RPMI7951 (cell line): Measurements from ENCODE around the gene CADM3. TPM values are rescaled to one million over a fixed set of nuclear protein-coding genes. Genes with fewer than 3 reads are reported as not detected.

Experiments used
- DNase-seq: peaks from one replicate; pipeline ENCODE4 v3.0.0-alpha.2; 2012; ENCODE audit warnings: low read depth
- total RNA-seq: library from RNA; depleted of rRNA; stranded (reverse); fragments of >200 nt; shearing (Covaris generic); gene quantifications from 2 replicates; pipeline ENCODE4 v1.2.3, GENCODE V29; 2014

Gene CADM3
- total RNA-seq, 1 experiment from 2014 or later, result 0.96 TPM

DNA sequence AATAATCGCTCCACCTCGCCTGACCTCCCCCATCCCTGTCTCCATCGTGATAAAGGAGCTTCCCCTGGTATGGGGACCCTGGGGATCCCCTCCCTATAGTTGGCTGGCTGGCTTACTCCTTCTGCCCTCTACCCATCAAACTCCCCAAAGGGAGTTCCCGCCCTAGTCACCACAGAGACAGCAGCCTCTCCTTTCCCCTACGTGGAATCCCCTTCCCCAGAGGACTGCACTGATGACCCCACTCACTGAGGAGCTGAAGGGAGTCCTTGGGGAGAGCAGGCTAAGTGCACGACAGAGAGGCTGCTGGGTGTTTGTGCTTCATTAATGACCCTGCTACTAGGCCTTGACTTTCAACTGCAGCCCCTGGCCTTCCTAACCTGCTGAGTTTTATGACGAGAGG lies 1.9 kb downstream of the CADM3 start:
- DNase-seq, result no peak

DNA sequence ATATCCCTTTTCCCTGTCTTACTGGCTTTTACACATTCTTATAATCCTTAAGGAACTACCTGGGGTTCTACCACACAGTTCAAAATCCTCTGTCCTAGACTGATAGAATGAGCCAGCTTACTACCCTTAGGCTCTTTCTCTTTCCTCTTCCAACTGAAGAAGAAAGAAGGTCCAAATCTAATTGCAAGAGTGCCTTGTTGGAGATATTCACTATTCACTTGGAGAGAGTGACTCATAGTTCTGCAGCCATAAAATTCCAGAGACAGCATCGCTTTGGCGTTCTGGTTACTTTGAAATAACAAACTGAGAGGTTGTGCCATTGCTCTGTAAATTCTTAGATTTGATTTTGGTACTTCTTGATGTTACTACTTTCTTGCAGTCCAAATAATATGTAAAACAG lies 4.2 kb downstream of the CADM3 start:
- DNase-seq, result peak; percentile 26

DNA sequence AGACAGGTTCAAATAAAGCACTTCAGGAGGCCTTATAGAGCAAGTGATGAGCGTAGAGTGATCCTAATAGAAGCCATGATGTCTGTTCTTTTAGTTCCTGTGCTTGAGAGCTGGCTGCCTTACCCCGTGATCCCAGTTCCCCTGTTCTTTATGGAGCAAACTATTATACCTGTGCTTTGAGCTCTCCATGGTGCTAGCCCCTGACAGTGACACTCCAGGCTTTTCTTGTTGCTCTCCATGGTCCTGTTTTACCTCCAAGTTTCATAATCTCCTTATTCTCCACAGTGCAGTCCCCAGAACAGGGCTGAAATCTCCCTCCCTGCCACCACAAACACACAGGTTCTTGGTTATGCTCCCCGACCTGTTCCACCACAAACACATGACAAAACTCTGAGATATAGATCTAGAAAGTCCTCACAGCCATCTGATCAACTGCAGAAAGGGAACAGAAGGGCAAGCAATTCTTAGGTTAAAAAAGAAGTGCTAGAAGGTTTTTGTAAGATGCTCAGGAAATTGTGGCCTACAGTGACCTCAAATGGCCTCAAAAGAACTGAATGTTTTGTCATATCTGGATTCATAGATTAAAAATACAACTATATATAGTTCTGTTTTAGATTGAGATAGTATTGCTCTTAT lies 6.0 kb downstream of the CADM3 start:
- DNase-seq, result peak; percentile 71

DNA sequence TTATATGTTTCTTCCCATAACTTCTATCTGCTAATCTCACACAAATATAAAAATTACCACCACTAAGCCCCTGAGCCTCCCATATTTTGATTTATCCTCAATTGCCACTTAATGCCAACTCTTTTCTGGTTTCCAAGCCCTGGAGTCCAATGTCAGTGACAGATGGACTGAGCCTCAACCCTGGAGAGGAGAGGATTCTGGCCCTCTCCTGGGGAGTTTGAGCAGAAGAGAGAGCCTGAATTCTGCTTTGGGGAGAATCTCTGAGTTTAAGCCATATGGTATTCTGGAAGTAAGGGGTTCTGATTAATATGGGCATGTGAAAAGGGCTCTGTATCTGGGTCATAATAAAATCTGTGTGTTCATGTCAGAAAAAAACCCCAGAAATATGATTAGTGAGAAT lies 8.5 kb downstream of the CADM3 start:
- DNase-seq, result no peak

DNA sequence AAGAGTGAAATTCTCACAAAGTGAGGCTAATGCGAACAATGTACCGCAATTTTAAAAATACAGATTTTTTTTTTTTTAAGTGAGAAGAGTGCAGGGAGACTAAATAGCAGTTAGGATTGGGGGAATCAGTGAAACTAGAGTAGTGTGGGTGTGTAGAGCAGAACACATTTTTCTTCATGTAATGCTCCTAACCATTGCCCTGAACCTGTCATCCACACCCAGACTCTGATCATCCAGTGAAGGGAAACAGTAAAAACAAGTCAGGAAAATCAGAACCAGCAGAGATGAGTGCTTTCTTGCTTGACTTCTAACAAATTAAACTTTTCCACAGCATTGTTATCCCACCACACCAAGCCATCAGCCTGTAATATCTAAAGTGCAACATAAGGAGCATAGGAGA lies 9.1 kb downstream of the CADM3 start:
- DNase-seq, result no peak

DNA sequence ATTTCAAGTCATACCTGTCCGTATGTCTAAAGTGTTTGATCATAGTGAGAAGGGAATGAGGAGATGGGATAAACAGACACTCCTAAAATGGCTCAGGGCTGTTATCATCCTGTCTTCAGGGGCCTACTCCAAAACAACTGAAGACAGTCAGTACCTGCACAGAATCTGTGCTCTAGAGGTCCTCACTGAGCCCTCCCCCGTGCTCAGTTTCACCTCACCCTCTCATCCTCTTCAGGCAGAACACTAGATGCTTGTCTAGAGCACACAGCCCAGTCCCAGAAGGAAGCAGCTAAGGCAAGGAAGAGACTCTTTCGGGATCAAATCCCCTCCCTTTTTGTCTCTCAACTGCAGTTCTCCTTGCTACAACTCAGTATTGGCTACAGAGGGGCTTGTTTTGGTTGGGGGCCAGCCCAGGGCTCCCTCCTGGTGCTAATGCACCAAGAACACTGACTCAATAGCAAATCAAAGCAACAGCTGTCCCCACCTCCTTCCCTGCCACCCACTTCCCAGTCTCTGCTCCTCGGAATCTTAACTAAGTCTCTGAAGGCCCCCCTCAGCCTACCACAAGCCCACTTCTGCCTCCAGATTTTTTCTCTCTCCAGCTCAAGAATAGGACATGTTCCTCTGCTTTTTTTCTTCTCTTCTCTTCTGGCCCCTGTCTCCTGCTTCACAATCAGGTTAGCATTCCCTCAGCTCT lies 10.1 kb downstream of the CADM3 start:
- no peak for DNase-seq

DNA sequence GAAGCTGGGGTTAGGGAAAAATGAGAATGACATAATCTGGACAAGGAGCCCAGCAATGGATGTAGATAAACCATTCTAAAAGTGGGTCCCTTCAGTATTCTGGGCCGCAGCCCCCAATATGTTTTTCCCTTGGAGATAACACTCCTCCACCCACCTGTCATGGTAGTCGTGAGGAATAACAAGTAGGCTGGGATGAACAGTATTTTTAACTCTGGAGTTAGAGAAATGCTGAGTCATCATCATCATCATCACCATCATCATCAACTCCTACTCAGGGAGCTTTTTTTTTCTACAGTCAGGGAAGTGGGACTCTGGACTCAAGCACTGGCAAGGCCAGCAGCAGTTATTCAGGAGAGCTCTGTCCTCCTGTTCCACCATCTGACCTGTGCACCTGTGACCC lies 12.8 kb downstream of the CADM3 start:
- no peak for DNase-seq

DNA sequence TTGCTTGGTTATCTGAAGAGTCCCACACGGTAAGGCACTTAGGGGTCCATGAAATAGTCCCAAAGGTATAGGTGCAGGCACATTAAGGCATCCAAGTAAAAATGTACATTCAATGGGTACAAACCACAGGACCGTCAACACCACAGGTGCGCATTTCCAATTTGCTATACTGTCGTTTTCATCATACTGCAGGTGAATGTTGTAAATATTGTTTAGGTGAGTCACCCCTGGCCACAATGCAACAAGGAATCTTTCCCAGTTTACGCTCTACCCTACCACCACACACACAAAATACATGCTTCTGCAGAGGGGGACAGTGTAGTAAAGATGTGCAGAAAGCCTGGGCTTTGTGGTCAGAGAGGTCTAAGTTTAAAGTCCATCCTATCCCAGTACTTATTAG lies 13.7 kb downstream of the CADM3 start:
- DNase-seq, result no peak

DNA sequence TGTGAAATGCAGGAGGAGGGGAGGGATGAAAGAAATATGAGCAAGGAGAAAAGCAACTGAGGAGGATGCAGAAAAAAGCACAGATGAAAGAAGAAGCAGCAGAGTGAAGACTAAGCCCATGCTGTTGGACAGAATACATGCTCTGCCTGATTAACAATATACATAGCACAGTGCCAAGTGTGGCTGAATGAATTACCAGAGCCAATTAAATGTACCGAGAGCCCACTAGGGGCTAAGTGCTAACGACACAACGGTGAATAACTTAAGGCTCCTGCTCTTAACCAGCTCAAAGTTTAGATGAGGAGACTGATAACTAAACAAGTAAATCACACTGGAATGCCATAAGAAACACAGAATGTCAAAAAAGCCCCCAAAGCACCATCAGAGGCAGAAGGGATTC lies 15.6 kb downstream of the CADM3 start:
- DNase-seq, result no peak

DNA sequence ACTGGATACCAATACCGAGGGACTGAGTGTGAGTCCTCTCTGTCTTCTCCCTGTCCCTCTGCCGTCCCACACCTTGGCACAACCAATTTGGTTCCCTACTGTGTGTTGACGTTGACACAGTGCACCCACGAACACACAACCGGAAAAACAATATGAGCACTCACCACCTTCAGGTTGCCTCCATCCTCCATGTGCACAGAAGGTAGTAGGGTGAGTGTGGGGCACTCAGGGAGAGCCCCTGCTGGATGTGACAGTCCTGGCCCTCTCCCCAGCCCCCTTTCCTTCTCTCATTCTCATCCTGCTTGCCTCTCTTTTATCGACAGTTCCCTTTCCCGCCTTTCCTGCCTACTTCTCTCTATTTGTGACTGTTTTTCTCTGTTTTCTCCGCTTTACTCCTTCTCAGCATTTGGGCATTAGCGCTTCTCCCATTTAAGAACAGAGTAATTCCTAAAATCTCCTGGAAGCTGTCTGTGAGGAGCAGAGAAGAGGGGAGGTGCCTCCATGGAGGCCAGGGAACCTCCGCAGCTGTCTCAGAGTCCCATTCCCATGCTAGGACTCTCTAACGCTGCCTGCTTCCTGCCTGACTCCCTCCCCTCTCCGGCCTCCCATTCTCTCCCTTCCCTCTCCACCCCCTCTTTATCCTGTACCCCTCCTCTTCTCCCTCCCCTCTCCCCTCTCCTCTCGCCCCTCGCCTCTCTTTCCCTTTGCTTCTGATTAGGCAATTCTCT lies 16.4 kb downstream of the CADM3 start:
- DNase-seq, result no peak

DNA sequence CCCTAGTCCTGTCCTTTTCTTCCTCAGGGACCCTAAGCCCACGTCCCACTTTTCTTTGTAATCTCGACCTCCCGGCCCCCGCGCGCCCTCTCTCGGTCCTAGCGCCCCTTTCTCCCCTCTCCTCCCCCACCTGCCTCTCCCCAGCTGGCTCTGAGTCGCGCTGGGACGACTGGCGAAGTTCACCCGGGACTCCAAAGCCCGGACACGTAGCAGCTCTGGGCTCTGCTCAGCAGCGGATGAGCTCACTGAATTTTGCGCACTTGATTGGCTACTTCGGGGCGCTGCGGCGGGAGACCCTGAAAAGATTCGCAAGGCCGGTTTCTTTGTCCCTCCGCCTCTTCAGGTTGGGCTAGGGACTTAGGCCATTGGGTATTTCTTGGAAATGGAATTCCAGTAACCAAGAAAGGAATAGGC lies 17.0 kb downstream of the CADM3 start:
- DNase-seq, result peak; percentile 48

DNA sequence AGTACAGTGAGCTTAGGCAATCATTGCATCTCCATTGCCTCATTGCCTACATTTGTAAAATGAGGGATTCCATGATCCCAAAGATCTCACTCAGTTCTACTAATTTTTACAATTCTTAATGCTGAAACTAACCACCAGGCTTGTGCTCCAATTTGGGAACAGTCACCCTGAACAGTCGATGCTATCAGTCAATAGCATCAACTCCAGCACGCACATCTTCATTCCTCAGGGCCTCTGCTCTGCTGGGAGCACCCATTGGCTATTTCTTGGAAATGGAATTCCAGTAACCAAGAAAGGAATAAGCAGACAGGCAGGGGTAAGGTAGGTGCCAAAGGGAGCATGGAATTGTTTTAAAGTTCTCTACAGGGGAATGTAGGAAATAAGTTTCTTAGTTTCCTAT lies 19.0 kb downstream of the CADM3 start:
- no peak for DNase-seq

DNA sequence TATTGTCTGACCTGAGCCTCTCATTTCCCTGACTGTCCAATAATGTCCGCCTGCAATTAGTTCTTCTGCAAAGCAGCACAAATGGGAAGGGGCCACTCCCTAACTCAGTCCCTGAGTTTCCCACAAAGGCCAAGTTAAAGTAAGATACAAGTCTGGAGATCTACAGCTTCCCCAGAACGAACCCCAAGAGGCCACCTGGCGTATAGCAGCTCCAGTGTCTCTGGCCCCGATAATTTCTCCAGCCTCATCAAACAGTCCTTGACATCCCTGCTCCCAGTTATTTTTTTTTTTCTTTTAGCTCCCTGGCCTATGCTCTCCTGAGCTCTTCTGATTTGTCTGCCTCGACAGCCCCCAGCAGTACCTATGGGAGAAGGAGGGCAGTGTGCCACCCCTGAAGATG lies 25.1 kb downstream of the CADM3 start:
- no peak for DNase-seq

DNA sequence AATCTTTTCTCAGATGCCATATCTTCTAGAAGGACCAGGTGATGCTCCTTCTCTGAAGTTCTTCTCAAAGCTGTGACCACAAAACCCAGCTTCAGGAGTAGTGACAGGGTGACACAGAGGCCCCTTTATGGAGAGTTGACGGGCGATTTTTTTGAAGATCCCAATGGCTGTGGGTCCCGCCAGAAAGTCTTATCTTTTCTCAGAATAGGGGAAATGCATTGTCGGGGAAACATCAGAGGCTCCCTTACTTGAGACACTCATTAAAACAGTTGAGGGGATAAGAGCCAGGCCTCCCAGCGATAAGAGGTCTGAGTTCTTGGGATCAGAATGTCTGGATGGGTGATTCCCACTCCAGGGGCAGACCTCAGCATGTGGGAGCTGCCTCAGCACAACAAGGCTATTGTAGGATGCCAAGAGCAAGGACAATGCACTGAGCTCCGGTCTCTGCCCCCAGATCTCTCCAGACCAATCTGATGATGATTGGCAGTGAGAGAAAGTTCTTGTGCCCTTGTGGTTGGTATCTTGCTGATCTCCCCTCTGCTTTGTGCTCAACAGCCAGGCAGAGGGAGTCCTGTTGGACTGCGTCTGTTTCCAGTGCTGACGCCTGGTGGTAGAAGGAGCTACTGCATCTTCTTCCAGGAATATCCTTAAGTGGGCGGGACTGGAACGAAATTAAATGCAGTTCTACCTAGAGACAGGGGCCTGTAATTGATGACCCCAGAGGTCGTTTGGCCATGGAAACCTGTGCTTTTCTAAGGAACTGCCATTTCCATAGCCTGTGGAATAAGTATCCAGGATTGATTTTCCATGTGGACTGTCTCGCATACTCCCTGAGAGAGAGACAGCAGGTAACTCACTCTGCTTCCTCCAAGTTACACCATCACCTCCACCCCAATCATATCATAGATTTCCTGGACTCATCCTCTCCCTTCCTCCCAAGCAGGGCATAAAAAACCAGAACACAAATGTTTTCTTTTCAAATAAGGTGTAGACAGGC lies 26.4 kb downstream of the CADM3 start:
- peak; percentile 64 for DNase-seq

DNA sequence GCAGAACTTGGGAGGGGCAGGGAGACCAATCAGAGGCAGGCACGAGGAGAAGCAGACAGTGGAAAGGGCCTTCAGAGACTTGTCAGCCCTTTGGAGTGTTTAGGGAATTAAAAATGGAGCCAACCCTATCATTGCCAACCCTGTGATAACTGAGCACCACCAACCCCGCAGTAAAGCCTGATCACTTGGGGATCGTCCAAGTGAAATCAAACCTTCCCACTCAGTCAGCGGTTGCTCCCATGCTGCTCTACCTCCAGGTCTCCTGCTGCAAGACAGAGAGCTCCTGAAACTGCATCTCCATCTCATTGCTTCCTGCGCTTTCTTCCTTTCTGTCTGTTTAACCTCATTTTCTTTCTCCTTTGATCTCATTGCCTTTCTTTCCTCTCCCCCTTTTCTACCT lies 28.5 kb downstream of the CADM3 start:
- no peak for DNase-seq

DNA sequence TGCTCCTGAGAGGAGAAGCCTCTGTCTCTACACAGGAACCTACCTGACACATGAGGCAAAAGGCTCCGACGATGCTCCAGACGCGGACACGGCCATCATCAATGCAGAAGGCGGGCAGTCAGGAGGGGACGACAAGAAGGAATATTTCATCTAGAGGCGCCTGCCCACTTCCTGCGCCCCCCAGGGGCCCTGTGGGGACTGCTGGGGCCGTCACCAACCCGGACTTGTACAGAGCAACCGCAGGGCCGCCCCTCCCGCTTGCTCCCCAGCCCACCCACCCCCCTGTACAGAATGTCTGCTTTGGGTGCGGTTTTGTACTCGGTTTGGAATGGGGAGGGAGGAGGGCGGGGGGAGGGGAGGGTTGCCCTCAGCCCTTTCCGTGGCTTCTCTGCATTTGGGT lies 29.4 kb downstream of the CADM3 start:
- no peak for DNase-seq

DNA sequence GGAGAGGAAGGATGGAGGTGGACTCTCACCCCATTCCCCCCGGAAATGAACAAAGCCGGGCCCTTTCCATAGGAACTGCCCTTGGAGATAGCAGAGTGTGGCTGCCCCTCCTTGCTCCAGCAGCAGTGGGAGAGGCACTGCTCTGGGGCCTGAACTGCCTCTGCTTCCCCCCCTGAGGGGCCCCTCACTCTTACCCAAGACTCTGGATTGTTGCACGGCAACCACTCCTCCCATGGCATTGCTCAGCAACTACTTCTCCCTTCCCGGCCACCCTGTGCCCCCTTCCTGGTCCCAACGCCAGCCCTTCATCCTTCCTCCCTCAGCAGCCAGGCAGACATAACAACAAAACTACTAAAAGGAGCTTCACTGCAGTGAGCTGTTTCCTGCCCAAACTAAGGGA lies 30.2 kb downstream of the CADM3 start:
- no peak for DNase-seq

DNA sequence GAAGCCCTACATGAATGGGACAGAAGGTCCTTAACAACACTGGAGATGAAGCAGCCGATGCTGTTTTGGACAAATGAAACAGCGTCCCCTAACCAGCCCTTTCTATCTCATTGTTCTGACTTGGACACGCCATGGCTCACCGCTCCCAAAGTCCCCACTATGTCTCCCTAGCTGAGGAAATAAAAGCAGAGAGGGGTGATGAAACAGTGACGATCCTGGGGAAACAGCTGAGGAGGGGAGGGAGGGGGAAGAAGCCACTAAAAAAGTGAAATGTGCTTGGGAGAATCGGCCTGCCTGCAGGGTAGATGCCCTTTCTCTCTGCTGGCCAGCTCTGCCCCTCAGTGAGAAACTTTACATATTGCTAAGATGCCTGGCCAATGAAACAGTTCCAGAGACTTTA lies 32.2 kb downstream of the CADM3 start:
- DNase-seq, result no peak

DNA sequence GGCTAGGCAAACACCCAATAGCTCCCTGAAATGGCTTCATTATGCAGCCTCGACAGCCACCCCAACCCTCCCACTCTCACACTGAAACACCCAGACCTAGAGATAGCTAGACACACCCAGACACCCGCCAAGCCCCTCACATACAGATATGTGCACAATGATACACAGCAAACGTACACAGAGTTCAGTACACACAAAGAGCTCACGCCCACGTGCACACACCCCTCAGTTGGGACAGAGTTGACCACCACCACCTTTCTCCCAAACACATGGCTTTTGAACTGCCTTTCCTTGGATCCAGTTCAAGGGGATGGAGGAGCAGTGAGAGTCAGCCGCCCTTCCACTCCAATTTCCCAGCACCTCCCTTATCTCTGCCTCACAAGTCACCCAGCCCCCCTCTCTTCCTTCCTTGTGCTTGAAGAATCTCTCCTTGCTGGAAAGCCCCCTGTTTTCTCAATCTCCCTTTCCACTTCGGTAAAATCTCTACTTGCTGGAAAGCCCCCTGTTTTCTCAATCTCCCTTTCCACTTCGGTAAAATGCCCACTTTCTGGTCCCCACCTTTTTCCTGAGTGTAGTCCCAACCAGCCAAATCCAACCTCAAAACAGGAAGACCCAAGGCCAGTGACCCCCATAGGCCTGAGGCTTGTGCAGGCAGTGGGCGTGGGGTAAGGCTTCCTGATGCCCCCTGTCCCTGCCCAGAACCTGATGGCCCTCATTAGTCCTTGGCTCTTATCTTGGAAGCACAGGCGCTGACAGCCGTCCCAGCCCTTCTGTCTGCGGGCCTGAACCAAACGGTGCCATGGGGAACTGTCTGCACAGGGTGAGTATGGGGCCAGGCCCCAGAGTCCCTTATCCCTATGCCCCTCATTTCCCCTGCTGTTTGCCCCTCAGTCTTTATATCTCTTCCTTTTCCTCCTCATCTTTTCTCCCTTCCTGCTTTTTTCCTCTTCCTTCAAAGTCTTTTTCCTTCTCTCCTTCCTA lies 33.0 kb downstream of the CADM3 start, which contains the start of gene ACKR1:
Gene ACKR1, plus strand, starts transcription at position 715 of the 981 bp plus-strand sequence. Its CDS starts 85 bp downstream, at position 800.
- no peak for DNase-seq

DNA sequence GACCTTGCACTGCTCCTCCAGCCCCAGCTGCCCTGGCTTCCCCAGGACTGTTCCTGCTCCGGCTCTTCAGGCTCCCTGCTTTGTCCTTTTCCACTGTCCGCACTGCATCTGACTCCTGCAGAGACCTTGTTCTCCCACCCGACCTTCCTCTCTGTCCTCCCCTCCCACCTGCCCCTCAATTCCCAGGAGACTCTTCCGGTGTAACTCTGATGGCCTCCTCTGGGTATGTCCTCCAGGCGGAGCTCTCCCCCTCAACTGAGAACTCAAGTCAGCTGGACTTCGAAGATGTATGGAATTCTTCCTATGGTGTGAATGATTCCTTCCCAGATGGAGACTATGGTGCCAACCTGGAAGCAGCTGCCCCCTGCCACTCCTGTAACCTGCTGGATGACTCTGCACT lies 33.8 kb downstream of the CADM3 start:
- DNase-seq, result no peak

DNA sequence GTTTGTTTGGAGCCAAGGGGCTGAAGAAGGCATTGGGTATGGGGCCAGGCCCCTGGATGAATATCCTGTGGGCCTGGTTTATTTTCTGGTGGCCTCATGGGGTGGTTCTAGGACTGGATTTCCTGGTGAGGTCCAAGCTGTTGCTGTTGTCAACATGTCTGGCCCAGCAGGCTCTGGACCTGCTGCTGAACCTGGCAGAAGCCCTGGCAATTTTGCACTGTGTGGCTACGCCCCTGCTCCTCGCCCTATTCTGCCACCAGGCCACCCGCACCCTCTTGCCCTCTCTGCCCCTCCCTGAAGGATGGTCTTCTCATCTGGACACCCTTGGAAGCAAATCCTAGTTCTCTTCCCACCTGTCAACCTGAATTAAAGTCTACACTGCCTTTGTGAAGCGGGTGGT lies 34.7 kb downstream of the CADM3 start:
- DNase-seq, result no peak
